Heart left ventricle (tissue), 16 donors: Measurements from ENCODE around the gene ACSS1. TPM values are rescaled to one million over a fixed set of nuclear protein-coding genes. Genes with fewer than 3 reads are reported as not detected.

ENCODE experiments used
- ATAC-seq, 4 donors: fragments of 200-7000 bp; cut with Tn5 transposase; one replicate each; pipeline ENCODE4 v1.9.1; 2020 to 2022; ENCODE audit warnings: moderate library complexity in 4 of 4, mild to moderate bottlenecking in 3 of 4, moderate number of reproducible peaks in 1 of 4
- DNase-seq, 5 donors: peaks; one replicate each; pipeline ENCODE4 v3.0.0-alpha.2; 2020
- H3K27ac ChIP-seq, 12 donors: fragments of 200-600 bp; sonication (generic) in 4 of 12; one replicate each; pipeline versions ENCODE4 v1.5.0 to v1.8.0; 2016 to 2022; ENCODE audit warnings: mild to moderate bottlenecking in 2 of 12
- H3K27me3 ChIP-seq, 9 donors: fragments of 200-600 bp; sonication (generic) in 2 of 9; one replicate each; pipeline versions ENCODE4 v1.5.1 to v1.8.0; 2016 to 2022; ENCODE audit warnings: mild to moderate bottlenecking in 3 of 9
- H3K36me3 ChIP-seq, 9 donors: fragments of 200-600 bp; sonication (generic) in 2 of 9; one replicate each; pipeline versions ENCODE4 v1.5.0 to v1.8.0; 2018 to 2022; ENCODE audit warnings: mild to moderate bottlenecking in 2 of 9
- H3K4me1 ChIP-seq, 12 donors: fragments of 200-600 bp; sonication (generic) in 4 of 12; one replicate each; pipeline versions ENCODE4 v1.5.0 to v1.8.0; 2016 to 2022; ENCODE audit warnings: mild to moderate bottlenecking in 3 of 12
- H3K4me3 ChIP-seq, 12 donors: fragments of 200-600 bp; sonication (generic) in 4 of 12; one replicate each; pipeline versions ENCODE4 v1.5.0 to v1.8.0; 2017 to 2022; ENCODE audit warnings: mild to moderate bottlenecking in 9 of 12, moderate library complexity in 4 of 12
- H3K9me3 ChIP-seq, 12 donors: fragments of 200-600 bp; sonication (generic) in 4 of 12; one replicate each; pipeline versions ENCODE4 v1.5.0 to v1.8.0; 2016 to 2022; ENCODE audit warnings: mild to moderate bottlenecking in 1 of 12
- POLR2A ChIP-seq, 2 donors: fragments of 450-650 bp; IDR thresholded peaks; one replicate each; pipeline ENCODE4 v1.6.1; 2017; ENCODE audit warnings: antibody characterized with exemption in 2 of 2, mild to moderate bottlenecking in 2 of 2, moderate library complexity in 2 of 2
- WGBS, 4 donors: extraction: QIAGEN DNeasy Blood & Tissue Kit in 2 of 4; methylation state at CpG; one replicate each; pipeline versions ENCODE4 v1.1.5 to v1.1.7; 2013 to 2018; 5-methylcytosine and 5-hydroxymethylcytosine counted together
- intact Hi-C, 10 donors: fragments of 100-400 bp; cut with DNase I; formaldehyde crosslinking; loops; one replicate each; pipeline versions ENCODE4 v1.11.1 to v1.14.2; 2022
- polyA plus RNA-seq, 2 donors: library from polyadenylated mRNA; stranded (reverse); fragments of 200-250 nt; gene quantifications; one replicate each; pipeline ENCODE4 v1.2.3, GENCODE V29; 2013
- total RNA-seq, 9 donors: library from RNA; depleted of rRNA in 2 of 9; stranded (reverse); fragments of >200 nt in 2 of 9; fragmentation: NEBNext Ultra II Directional in 3 of 9; extraction: Animal tissue kit (Norgen Biotek cat#: 25700) in 3 of 9; gene quantifications; one replicate each; pipeline versions ENCODE4 v1.1.0 to v1.2.4, GENCODE V29; 2016 to 2023
- TF ChIP-seq, protein P1 (sequence below), 12 donors: fragments of 200-600 bp; sonication (generic) in 4 of 12; IDR thresholded peaks; one replicate each; pipeline versions ENCODE4 v1.5.0 to v1.8.0; 2018 to 2022; ENCODE audit warnings: antibody characterized with exemption in 12 of 12, mild to moderate bottlenecking in 5 of 12
- donor health status: ischemic (EF 13 %, LVEDD 7.1; RV severe dilation, severe dysfunction).
- donor health status: healthy with polysubstance abuse.
- donor health status: DM: no; HTN: yes; CAD: no.
- donor health status: DM: no; HTN: no; CAD: no.
- donor health status: ischemic (EF 25% LVEDD 6.9; RV normal size, moderate dysfunction).
- donor health status: ischemic (EF 25% LVEDD 5.7; RV mildly dilated, moderate dysfunction).
- donor health status: healthy.
- donor health status: DM: yes; HTN: yes; CAD: no.
- donor health status: ischemic (EF 35%, LVEDD 5.7; RV mildly dilated, moderate dysfunction).
- donor health status: nonischemic (EF 11% LVEDD 7.7; RV severe dilation, severe dysfunction).
- donor health status: DM: yes; HTN: yes; CAD: no.
- donor health status: PGD.
- donor health status: ischemic (EF 29% LVEDD 5.4; RV normal size, mild dysfunction).
- donor health status: nonischemic (EF 23%, LVEDD 6.1; RV moderate dilation, normal function).

ACSS1 gene
- total and polyA plus RNA-seq, 11 donors: 43.5 to 177 (median 81.4) TPM

DNA sequence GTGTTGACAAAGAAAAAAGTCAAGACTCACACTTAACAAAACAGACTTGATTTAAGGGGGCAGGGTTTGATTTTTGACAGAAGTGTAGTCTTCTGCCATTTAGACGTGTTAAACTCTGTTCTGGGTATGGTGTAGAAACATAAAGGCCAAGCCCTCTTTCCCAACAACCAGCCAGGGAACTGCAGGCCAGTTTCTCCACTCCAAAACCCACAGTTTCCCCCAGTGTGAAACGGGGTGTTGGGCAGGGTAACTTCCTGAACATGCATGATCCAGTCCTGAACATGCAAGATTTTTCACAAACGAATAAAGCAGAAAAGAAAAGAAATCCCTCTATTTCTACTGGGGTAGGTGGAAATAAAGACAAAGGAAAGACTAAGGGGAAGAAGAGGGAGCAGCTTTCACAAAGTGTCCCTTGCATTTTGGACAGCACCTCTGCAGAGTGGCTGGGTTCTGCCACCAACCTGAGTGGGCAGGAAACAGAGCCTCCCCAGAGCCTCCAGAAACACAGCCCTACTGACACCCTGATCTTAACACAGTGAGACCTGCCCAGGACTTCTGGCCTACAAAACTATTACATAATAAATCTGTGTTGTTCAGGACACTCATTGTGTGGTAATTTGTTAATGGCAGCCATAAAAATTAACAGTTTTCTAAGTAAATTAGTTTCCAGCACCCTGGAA lies 72.8 kb downstream of the ACSS1 start:
- WGBS, 4 donors: 72 to 82% (median 81%) methylated on average over 3 of the region's 3 CpGs
- ATAC-seq (peak in 1 of 4 donors; percentile 27), DNase-seq (no peak)
- Histone ChIP-seq H3K4me1 (peaks cover 0 to 72% (median 11%) of the 10 kb centered on the region in 12 donors), H3K4me3 (no peak overlapping the region), H3K9me3 (no peaks in the 10 kb centered on the region), H3K27ac (peak overlapping the region in 2 of 12 donors; percentile 34 to 72), H3K36me3 (peaks cover 0 to 33% (median 11%) of the 10 kb centered on the region in 9 donors), H3K27me3 (no peaks in the 10 kb centered on the region)
- TF ChIP-seq, protein P1, sequence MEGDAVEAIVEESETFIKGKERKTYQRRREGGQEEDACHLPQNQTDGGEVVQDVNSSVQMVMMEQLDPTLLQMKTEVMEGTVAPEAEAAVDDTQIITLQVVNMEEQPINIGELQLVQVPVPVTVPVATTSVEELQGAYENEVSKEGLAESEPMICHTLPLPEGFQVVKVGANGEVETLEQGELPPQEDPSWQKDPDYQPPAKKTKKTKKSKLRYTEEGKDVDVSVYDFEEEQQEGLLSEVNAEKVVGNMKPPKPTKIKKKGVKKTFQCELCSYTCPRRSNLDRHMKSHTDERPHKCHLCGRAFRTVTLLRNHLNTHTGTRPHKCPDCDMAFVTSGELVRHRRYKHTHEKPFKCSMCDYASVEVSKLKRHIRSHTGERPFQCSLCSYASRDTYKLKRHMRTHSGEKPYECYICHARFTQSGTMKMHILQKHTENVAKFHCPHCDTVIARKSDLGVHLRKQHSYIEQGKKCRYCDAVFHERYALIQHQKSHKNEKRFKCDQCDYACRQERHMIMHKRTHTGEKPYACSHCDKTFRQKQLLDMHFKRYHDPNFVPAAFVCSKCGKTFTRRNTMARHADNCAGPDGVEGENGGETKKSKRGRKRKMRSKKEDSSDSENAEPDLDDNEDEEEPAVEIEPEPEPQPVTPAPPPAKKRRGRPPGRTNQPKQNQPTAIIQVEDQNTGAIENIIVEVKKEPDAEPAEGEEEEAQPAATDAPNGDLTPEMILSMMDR (IDR thresholded peaks at IDR 0.05): no peak
- TF ChIP-seq POLR2A (IDR thresholded peaks at IDR 0.05): no peak
- intact Hi-C loops: no loop called here

DNA sequence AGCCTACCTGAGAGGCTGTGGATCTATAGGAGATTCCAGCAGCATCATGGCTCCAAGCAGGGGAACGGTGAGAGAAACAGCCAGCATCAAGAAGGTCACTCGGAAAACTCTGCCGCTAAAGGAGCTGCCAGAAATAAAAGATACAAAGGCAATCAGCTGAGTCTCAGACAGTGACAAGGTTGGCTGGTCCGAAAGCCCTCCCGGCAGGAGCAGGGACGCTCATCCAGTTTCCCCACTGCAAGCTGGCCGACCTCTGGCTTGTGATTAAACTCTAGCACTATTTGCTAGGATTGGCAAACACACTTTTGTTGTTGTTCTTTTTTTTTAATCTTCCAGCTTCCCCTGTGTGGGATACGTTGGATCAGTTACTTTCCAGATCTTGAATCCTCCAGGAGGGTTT lies 74.0 kb downstream of the ACSS1 start:
- Histone ChIP-seq H3K4me3 (no peak overlapping the region), H3K36me3 (peaks cover 0 to 35% (median 11%) of the 10 kb centered on the region in 9 donors), H3K27ac (peak overlapping the region in 4 of 12 donors; percentile 2 to 72 (median 44)), H3K4me1 (peaks cover 0 to 66% (median 11%) of the 10 kb centered on the region in 12 donors), H3K27me3 (no peaks in the 10 kb centered on the region), H3K9me3 (no peaks in the 10 kb centered on the region)
- intact Hi-C loops: no loop called here
- peak in 3 of 4 donors; percentile 34 to 55 (median 52) for ATAC-seq
- TF ChIP-seq, protein P1 (IDR thresholded peaks at IDR 0.05): no peak
- TF ChIP-seq POLR2A (IDR thresholded peaks at IDR 0.05): no peak
- WGBS, 4 donors: 56 to 79% (median 64%) methylated on average over 8 of the region's 8 CpGs
- DNase-seq: no peak

DNA sequence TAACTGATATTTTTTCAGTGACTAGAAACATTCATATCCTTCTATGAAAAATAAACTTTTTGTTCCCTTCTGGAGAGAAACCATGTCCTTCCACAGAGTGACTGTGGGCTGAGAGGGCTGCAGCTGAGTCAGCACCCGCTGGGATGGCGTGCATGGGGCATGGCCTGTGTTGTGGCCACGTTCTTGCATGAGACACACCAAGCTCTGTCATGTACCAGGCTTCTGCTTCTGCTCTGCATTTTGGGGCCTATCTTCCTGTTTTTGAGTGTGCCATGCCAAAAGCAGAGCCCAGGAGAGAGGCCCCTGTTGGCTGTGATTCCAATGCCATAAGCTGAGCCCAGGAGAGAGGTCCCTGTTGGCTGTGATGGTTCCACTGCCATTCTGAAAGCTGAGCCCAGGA lies 76.1 kb downstream of the ACSS1 start:
- H3K36me3 ChIP-seq: peaks cover 0 to 55% (median 20%) of the 10 kb centered on the region in 9 donors
- no peak overlapping the region for H3K4me3 ChIP-seq
- DNase-seq: peak in 3 of 5 donors; percentile 66 to 79 (median 70)
- TF ChIP-seq, protein P1 (IDR thresholded peaks at IDR 0.05): no peak
- TF ChIP-seq POLR2A (IDR thresholded peaks at IDR 0.05): no peak
- 88 to 93% (median 92%) methylated on average over 3 of the region's 3 CpGs for WGBS, 4 donors
- H3K27me3 ChIP-seq: no peaks in the 10 kb centered on the region
- intact Hi-C loops: no loop called here
- peaks cover 0 to under 1% (median 0%) of the 10 kb centered on the region in 12 donors for H3K9me3 ChIP-seq
- H3K27ac ChIP-seq: peak overlapping the region in 1 of 12 donors; percentile 73
- peaks cover 0 to 64% (median 11%) of the 10 kb centered on the region in 12 donors for H3K4me1 ChIP-seq
- peak in 3 of 4 donors; percentile 41 to 70 (median 48) for ATAC-seq

DNA sequence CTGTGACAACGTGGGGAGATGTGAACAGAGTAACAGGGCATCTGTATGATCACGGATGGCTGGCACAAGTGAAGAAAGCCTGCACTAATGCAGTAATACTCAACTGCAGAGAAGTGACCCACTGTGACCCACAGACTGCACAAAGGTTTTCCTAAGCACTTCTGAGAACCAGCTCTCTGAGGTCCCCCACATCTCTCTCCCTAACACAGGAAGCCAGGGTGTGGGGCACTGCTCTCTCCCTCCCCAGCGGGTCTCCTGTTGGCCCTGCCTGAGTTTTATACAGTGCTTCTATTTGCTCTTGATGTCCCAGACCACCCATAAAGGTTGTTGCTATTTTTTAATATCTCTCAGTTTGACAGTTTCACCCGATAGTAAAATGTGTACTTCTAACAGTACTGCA lies 76.7 kb downstream of the ACSS1 start:
- TF ChIP-seq, protein P1 (IDR thresholded peaks at IDR 0.05): no peak
- TF ChIP-seq POLR2A (IDR thresholded peaks at IDR 0.05): no peak
- no peak overlapping the region for H3K4me3 ChIP-seq
- intact Hi-C loops: no loop called here
- 81 to 90% (median 88%) methylated on average over 4 of the region's 4 CpGs for WGBS, 4 donors
- peak overlapping the region in 1 of 12 donors; percentile 73 for H3K27ac ChIP-seq
- H3K36me3 ChIP-seq: peaks cover 0 to 60% (median 25%) of the 10 kb centered on the region in 9 donors
- H3K4me1 ChIP-seq: peaks cover 0 to 60% (median 11%) of the 10 kb centered on the region in 12 donors
- peaks cover 0 to 5% (median 0%) of the 10 kb centered on the region in 12 donors for H3K9me3 ChIP-seq
- ATAC-seq (no peak), DNase-seq (no peak)
- H3K27me3 ChIP-seq: no peaks in the 10 kb centered on the region
